Measurements from ENCODE around the gene SLC39A3. TPM values are rescaled to one million over a fixed set of nuclear protein-coding genes. Genes with fewer than 3 reads are reported as not detected.
A peak's percentile ranks its signal among the peaks of the same experiment; 100 is the strongest.

The SLC39A3 gene, protein sequence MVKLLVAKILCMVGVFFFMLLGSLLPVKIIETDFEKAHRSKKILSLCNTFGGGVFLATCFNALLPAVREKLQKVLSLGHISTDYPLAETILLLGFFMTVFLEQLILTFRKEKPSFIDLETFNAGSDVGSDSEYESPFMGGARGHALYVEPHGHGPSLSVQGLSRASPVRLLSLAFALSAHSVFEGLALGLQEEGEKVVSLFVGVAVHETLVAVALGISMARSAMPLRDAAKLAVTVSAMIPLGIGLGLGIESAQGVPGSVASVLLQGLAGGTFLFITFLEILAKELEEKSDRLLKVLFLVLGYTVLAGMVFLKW
- total RNA-seq (14.3 TPM), polyA plus RNA-seq (44.0 TPM)

DNA sequence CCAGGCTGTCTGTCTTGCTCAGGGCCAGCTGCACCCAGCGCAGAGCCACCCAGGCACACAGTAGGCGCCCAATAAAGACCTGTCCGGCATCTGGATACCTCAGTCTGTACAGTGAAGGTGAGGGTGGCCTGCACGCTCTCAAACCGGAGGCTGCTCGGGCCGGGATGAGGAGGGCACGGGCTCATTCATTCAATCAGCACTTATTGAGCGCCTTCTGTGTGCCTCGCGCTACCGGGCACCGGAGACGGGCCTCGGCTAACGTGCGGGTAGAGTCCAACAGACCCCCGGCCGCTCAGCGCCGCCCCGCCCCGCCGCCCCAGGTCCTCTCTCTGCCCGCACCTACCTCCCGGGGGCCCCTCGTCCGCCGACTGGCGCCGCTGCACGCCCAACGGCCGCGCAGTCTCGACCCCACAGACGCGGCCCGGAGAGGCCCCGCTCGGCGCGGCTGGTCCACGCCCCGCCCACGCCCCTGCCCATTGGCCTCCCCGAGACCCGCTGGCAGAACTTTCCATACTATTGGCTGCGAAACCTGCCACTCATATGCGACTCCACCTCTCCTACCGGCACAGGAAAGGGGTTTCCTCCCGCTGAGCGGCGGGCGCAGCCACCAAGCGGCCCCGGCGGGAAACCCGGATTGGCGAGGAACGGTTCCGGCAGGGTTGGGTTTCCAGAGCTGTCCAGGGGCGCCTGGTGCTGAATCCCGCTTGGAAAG, at the start of gene SLC39A3:
Gene SLC39A3, minus strand, starts transcription at position 416 of the 712 bp plus-strand sequence. CDS start 2,760 bp downstream, outside the sequence.
- under 1% methylated on average over 64 of the region's 64 CpGs for WGBS
- H3K27ac ChIP-seq (ENCODE audit: low read depth): no peak within 1 kb of the TSS

DNA sequence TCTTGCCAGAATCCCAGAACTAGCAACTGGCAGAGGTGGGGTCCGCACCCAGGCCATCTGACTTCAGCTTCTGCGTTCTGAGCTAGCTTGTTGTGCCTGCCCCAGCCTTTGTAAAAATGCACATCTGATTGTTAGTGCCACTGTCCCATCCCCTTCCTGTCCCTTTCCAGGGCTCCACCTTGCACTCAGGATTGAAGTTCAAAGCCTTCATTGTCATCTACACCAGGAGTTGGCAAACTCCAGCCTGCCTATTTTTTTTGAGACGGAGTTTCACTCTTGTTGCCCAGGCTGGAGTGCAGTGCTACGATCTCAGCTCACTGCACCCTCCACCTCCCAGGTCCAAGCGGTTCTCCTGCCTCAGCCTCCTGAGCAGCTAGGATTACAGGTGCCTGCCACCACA, 48.4 kb upstream of the SLC39A3 start:
- H3K27ac ChIP-seq (ENCODE audit: low read depth): no peak overlapping the region
- H3K4me3 ChIP-seq (ENCODE audit: low read depth, low read length): no peak overlapping the region
- 83% methylated on average over 5 of the region's 5 CpGs for WGBS
- H3K36me3 ChIP-seq (ENCODE audit: insufficient read depth): no peaks in the 10 kb centered on the region
- DNase-seq (ENCODE audit: extremely low spot score): no peak
- no peaks in the 10 kb centered on the region for H3K4me1 ChIP-seq (ENCODE audit: insufficient read depth)

More for the DNA sequence above, at the start of gene SLC39A3:
- H3K36me3 ChIP-seq (ENCODE audit: insufficient read depth): peaks cover 2% of the 10 kb centered on the region
- DNase-seq (ENCODE audit: extremely low spot score): peak; percentile 95
- H3K4me3 ChIP-seq (ENCODE audit: low read depth, low read length): peak within 1 kb of the TSS; percentile 97
- H3K4me1 ChIP-seq (ENCODE audit: insufficient read depth): no peaks in the 10 kb centered on the region

DNA sequence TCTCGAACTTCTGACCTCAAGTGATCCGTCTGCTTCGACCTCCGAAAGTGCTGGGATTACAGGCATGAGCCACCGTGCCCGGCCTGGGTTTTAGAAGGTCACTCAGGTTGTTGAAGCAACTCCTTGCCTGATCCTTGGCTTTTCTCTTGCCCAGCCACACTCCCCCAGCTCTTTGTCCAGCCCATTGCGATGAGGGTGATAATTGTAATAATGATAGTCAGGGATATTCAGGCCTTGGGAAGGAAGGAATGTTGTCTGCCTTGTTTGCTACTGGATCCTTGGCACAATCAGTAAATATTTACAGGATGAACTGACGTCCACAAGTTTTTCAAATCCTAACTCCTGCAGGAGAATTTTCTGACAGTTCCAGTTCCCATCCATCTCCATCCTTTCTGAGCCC, 47.3 kb upstream of the SLC39A3 start:
- Histone ChIP-seq H3K4me1 (ENCODE audit: insufficient read depth) (no peaks in the 10 kb centered on the region), H3K36me3 (ENCODE audit: insufficient read depth) (no peaks in the 10 kb centered on the region), H3K27ac (ENCODE audit: low read depth) (no peak overlapping the region), H3K4me3 (ENCODE audit: low read depth, low read length) (no peak overlapping the region)
- DNase-seq (ENCODE audit: extremely low spot score): no peak
- WGBS: 87% methylated on average over 8 of the region's 8 CpGs

DNA sequence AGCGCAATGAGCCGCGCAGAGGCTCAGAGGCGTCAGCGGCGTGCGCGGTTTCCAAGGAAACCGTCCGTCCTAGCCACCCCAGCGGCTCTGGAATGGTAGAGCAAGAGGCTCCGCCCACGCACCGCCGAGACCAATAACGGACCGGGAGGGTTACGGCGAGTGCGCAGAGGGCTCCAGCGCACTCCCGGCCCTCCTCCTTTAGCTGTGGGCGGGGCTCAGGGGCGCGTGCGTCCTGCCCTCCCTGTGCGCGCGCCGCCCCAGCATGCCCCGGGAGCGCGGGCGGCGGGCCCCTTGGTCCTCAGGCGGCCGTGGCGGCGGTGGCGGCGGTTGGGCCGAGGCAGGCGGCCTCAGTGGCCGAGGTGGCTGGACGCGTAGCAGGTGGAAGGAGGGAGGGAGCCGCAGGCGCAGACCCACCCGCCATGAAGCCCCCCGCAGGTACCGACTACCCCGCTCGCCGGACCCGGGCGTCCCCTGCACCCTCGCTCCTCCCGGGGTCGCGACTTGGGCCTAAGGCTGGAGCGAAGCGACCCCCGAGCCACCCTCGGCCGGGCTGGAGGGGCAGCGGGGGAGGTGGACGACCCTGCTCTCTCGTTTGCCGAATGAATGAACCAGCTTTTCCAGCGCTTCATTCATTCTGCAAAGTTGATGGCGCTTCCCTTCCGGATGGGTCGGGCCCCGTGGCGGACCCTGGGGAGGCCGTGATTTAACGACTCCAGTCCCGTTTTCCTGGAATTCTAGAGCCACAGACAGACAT, 45.6 kb upstream of the SLC39A3 start, which contains the start of gene THOP1:
Gene THOP1, plus strand, starts transcription at position 260 of the 754 bp plus-strand sequence. Its CDS starts 160 bp downstream, at position 420.
- no peaks in the 10 kb centered on the region for H3K4me1 ChIP-seq (ENCODE audit: insufficient read depth)
- WGBS: under 1% methylated on average over 78 of the region's 78 CpGs
- H3K27ac ChIP-seq (ENCODE audit: low read depth): no peak within 1 kb of the TSS
- no peaks in the 10 kb centered on the region for H3K36me3 ChIP-seq (ENCODE audit: insufficient read depth)
- H3K4me3 ChIP-seq (ENCODE audit: low read depth, low read length): peak within 1 kb of the TSS; percentile 77
- DNase-seq (ENCODE audit: extremely low spot score): peak; percentile 92

DNA sequence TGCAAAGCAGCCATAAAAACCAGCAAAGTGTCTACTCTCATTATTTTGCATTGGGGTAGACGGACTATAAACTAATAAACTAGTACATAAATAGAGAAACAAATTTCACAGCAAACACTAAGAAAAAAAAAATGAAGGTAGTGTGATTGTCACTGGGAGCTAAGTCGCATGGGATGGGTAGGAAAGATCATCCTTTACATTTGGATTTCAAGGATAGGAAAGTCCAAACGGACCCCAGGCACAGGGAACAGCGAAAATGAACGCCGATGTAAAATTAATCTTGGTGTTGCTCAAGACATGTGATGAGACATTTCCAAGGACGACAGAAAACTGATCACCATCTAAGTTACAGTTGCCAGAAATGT, 43.9 kb upstream of the SLC39A3 start:
- WGBS: 79% methylated on average over 7 of the region's 7 CpGs
- Histone ChIP-seq H3K36me3 (ENCODE audit: insufficient read depth) (peaks cover 2% of the 10 kb centered on the region), H3K4me1 (ENCODE audit: insufficient read depth) (no peaks in the 10 kb centered on the region), H3K4me3 (ENCODE audit: low read depth, low read length) (no peak overlapping the region), H3K27ac (ENCODE audit: low read depth) (no peak overlapping the region)
- no peak for DNase-seq (ENCODE audit: extremely low spot score)

DNA sequence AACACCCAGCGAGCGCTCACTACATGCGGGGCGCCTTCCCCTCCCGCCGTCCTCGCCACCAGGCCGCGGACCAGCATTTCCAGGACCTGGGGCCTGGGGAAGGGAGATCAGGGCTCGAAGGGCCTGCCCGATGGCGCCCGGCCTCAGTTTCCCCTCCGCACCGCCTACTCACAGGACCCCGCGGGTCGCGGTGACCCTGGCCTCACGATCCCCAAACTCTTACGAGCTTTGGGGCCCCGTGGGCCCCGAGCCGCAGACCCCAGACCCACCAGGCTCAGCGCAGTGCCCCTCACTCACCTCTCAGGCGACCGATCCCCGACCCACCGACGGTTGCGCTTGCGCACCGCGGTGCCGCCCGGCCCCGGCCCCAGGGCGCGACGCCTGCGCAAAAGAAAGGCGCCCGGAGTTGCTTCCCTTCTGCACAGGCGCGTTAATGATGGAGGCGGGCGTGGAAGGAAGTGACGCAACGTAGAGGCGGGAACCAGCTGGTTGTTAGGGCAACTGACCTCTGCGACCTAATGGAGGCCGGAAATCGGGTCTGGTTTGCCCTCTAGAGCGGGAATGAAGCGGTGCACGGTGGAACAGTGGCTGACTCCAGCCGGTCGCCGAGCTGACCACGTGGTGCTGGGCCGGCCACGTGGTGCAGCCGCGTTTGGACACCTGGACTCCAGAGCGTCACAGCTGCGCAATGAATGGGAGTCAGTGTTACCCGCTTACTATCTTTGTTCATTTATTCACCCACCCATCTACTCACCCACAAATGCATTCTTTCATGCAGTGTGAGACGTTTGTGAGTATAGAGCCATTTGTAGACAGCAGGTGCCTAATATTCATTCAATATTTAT, 43.3 kb upstream of the SLC39A3 start, which contains the start of gene SGTA:
Gene SGTA, minus strand, starts transcription at position 338 of the 845 bp plus-strand sequence. CDS start 14,205 bp downstream, outside the sequence.
- peak within 1 kb of the TSS; percentile 95 for H3K4me3 ChIP-seq (ENCODE audit: low read depth, low read length)
- H3K36me3 ChIP-seq (ENCODE audit: insufficient read depth): peaks cover 2% of the 10 kb centered on the region
- H3K27ac ChIP-seq (ENCODE audit: low read depth): peak within 1 kb of the TSS; percentile 72
- peak; percentile 98 for DNase-seq (ENCODE audit: extremely low spot score)
- H3K4me1 ChIP-seq (ENCODE audit: insufficient read depth): no peaks in the 10 kb centered on the region
- under 1% methylated on average over 68 of the region's 68 CpGs for WGBS

DNA sequence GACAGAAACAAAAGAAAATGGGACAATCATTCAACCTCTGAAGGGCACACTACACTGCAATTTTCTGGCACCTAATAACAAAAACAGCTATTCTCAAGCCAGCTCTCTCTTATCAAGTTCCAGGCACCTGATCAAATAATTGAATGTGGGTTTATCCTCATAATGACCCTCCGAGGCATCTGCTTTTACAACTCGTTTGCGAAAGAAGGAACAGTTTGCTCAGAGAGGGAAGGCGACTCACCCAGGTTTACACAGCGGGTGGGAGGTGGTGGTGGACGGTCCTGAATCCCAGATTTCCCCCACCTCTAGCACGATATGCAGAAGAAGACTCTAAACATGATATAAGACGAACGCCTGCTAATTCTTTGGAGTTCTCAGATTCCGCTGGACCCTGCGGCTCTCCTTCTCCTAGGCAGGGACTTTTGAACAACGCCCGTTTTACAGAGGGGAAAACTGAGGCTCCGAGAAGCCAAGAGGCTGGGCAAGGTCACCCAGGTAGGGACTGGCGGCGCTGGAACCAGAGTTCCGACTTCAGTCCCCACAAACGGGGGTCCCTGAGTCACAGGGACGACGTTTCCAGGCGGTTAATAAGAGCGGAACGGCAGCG, 42.6 kb upstream of the SLC39A3 start:
- no peak for DNase-seq (ENCODE audit: extremely low spot score)
- 2% methylated on average over 24 of the region's 24 CpGs for WGBS
- no peaks in the 10 kb centered on the region for H3K4me1 ChIP-seq (ENCODE audit: insufficient read depth)

DNA sequence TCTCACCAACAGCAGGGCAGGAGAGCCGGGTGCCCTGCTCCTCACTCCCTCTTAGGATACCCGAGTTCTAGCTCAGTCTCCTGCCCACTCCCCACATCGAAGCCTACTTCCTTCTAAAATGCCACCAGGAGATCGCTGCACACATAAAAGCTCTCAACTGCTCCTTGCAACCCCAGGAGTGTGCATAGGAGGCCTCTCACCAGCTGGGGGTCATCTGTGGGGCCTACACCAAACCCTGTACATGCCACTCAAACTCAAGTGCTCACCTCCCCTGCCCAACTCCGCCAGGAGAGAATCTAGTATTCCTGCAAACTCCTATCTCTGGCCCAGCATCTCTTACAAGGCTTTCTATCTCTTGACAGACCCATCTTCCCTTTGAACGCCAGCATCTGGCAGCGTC, 40.5 kb upstream of the SLC39A3 start:
- Histone ChIP-seq H3K4me1 (ENCODE audit: insufficient read depth) (no peaks in the 10 kb centered on the region), H3K4me3 (ENCODE audit: low read depth, low read length) (no peak overlapping the region), H3K36me3 (ENCODE audit: insufficient read depth) (peaks cover 2% of the 10 kb centered on the region), H3K27ac (ENCODE audit: low read depth) (no peak overlapping the region)
- WGBS: 87% methylated on average over 7 of the region's 7 CpGs
- DNase-seq (ENCODE audit: extremely low spot score): no peak

More for the DNA sequence above, 42.6 kb upstream of the SLC39A3 start:
- Histone ChIP-seq H3K4me3 (ENCODE audit: low read depth, low read length) (peak overlapping the region; percentile 95), H3K36me3 (ENCODE audit: insufficient read depth) (peaks cover 2% of the 10 kb centered on the region), H3K27ac (ENCODE audit: low read depth) (peak overlapping the region; percentile 72)

DNA sequence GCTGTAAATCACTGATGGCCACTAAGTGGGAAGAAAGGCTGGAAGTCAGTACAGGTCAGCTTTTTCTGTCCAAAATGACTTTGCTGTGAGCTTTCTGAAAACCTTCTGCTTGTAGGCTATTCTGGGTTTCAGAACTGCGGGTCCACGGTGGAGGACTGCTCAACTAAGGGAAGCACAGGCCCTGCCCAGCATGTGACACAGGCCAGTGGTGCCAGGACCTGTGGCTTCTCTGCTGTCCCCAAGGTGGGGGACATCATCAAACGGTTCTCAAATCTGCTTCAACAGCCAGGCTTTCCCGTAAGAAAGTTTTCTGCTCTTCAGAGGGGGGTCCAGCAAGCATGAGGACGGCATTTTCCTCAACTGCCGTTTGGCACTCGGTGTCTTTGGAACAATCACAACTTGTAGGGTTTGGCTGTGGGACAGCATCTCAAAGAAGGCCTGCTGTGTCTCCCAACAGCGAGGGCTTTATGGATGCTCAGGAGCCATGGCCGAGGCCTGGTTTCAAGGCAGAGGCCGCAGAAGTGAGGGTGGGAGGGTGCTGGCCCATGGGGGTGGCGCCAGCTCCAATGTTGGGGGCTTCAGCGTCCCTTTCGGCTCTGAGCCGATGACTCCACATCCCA, 39.4 kb upstream of the SLC39A3 start:
- Histone ChIP-seq H3K36me3 (ENCODE audit: insufficient read depth) (peaks cover 2% of the 10 kb centered on the region), H3K4me3 (ENCODE audit: low read depth, low read length) (no peak overlapping the region), H3K4me1 (ENCODE audit: insufficient read depth) (no peaks in the 10 kb centered on the region), H3K27ac (ENCODE audit: low read depth) (no peak overlapping the region)
- 77% methylated on average over 14 of the region's 14 CpGs for WGBS
- no peak for DNase-seq (ENCODE audit: extremely low spot score)

DNA sequence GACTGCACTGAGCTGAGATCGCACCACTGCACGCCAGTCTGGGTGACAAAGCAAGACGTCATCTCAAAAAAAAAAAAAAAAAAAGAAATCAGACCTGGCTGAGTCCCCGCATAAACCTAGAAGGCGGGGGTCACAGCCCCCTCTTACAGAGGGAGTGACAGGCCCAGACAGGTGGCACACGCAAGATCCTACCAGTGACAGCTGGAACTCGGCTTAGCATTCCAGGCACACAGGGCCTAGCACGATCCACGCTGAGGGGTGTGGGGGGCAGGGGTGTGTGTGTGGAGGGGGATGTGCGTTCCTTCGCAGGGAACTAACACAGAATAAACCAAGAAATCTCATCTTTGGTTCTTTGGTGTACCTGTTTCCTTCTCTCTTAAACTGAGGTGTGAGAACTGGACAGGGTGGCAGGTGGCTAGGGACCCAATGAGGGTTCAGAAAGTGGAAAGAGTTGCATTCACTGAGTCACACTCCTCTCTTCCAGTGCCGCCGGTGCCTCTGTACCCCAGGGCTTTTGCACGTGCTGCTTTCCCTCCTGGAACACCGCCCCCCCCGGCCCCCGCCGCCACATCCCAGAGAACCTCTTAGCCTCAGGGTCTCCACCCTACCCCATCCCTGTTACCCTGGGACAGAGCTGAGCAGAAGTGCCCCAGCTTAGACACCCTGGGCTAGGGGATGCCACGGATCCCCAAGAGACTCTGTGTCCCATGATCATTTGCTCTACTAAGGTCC, 38.3 kb upstream of the SLC39A3 start:
- WGBS: 89% methylated on average over 19 of the region's 19 CpGs
- Histone ChIP-seq H3K27ac (ENCODE audit: low read depth) (no peak overlapping the region), H3K4me3 (ENCODE audit: low read depth, low read length) (no peak overlapping the region), H3K4me1 (ENCODE audit: insufficient read depth) (no peaks in the 10 kb centered on the region), H3K36me3 (ENCODE audit: insufficient read depth) (peaks cover 2% of the 10 kb centered on the region)
- DNase-seq (ENCODE audit: extremely low spot score): no peak

DNA sequence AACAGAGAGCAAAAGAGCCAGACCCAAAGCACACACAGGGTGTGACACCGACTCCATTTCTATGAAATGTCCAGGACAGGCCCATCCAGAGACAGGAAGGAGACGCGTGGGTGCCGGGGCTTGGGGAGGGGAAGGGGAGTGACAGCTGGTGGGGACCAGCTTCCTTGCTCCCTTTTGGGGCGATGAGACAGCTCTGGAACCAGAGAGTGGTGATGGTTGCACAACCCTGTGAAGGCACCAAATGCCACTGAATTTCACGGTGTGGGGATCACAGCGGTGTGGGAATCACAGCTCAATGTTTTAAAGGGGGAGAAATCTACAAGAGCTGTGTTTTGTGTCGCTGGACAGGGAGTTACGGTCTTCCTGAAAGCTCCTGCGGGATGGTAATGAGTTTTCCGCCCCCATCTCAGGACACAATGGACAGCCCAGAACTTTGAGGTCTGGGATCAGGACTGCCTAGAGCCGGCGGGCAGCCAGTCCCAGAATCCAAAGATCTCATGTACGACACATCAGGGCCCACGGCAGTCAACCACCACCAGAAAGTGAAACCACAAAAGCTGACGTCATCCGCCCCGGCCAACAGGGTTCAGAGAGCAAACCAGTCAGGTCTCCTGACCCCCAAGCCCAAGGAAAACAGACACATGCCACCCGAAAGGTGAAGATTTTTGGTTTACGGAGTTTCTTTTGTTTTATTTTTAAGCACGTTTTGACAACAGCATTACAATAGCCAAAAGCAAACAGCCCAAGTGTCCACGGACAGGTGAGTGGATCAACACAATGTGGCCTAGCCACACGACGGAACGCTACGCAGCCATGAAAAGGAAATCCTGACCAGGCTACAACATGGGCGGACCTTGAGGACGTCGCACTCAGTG, 36.0 kb upstream of the SLC39A3 start:
- H3K27ac ChIP-seq (ENCODE audit: low read depth): no peak overlapping the region
- DNase-seq (ENCODE audit: extremely low spot score): no peak
- H3K36me3 ChIP-seq (ENCODE audit: insufficient read depth): peaks cover 2% of the 10 kb centered on the region
- no peak overlapping the region for H3K4me3 ChIP-seq (ENCODE audit: low read depth, low read length)
- 79% methylated on average over 29 of the region's 29 CpGs for whole genome bisulfite sequencing
- no peaks in the 10 kb centered on the region for H3K4me1 ChIP-seq (ENCODE audit: insufficient read depth)

Data from urinary bladder (tissue), 4 donors.